Neural crest cell (in vitro differentiated cells): ENCODE results near the gene CRACDL. TPM values are rescaled to one million over a fixed set of nuclear protein-coding genes. Genes with fewer than 3 reads are reported as not detected.
A peak's percentile ranks its signal among the peaks of the same experiment; 100 is the strongest.

Experiments used
- DNase-seq: peaks from one replicate; pipeline ENCODE4 v3.0.0; 2021; ENCODE audit warnings: low read depth, mixed read lengths, low spot score
- H3K27ac Mint-ChIP-seq: one replicate; pipeline ENCODE4 v1.8.0; 2021; ENCODE audit warnings: mild to moderate bottlenecking, mixed read lengths; ENCODE audit not compliant: unreplicated experiment
- H3K27me3 Mint-ChIP-seq: 2 replicates; pipeline ENCODE4 v1.8.0; 2021; ENCODE audit warnings: low read depth, mild to moderate bottlenecking, mixed read lengths
- H3K36me3 Mint-ChIP-seq: 2 replicates; pipeline ENCODE4 v1.8.0; 2021; ENCODE audit warnings: low read depth, mild to moderate bottlenecking, mixed read lengths
- H3K4me1 Mint-ChIP-seq: 2 replicates; pipeline ENCODE4 v1.8.0; 2021; ENCODE audit warnings: mixed read lengths
- H3K4me3 Mint-ChIP-seq: one replicate; pipeline ENCODE4 v1.8.0; 2021; ENCODE audit warnings: mild to moderate bottlenecking, mixed read lengths
- H3K9me3 Mint-ChIP-seq: 2 replicates; pipeline ENCODE4 v1.8.0; 2021; ENCODE audit warnings: mixed read lengths
- total RNA-seq: library from RNA; stranded (reverse); gene quantifications from 2 replicates; pipeline ENCODE4 v1.2.1, GENCODE V29; 2021
- TF ChIP-seq, protein P1 (sequence below): fragments of 200-600 bp; sonication (generic); conservative IDR thresholded peaks from 2 replicates; pipeline ENCODE4 v1.5.0; 2021; ENCODE audit warnings: antibody characterized with exemption, mild to moderate bottlenecking

CRACDL gene
- total RNA-seq, 1 donor from 2014 or later = 0.37 TPM

DNA sequence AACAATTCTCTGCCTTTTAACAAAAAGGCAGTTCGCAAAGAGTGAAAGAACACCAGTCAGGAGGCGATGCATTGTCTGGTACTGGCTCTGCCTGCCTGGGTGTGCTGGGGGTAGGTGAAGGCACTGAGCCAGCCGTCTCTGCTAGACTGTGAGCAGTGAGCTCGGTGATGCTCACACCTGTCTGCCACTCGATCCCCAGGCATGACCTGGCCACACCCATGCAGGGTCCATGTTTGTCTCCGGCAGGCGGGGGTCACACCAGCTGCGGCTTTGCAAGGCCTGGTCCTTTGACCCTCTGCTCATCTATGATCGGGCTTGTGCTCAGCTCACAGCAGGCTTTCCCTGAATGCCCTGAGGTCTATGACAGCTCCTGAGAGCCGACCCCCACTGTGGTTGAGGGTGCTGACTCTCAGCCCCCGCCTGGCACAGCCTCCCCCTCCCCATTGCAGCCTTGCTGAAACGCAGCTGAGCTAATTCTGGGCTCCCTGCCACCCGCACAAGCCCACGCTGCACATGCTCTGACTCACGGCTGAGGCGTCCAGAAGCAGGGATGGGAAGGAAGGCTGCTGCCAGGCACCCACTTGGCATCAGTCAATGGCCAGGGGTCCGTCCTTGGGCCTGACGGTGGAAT lies 23.7 kb downstream of the CRACDL start:
- Mint-ChIP-seq H3K27me3 (no peaks in the 10 kb centered on the region), H3K9me3 (no peaks in the 10 kb centered on the region), H3K27ac (no peak overlapping the region), H3K4me1 (peaks cover 17% of the 10 kb centered on the region), H3K4me3 (no peak overlapping the region), H3K36me3 (no peaks in the 10 kb centered on the region)
- DNase-seq = no peak
- TF ChIP-seq, protein P1, sequence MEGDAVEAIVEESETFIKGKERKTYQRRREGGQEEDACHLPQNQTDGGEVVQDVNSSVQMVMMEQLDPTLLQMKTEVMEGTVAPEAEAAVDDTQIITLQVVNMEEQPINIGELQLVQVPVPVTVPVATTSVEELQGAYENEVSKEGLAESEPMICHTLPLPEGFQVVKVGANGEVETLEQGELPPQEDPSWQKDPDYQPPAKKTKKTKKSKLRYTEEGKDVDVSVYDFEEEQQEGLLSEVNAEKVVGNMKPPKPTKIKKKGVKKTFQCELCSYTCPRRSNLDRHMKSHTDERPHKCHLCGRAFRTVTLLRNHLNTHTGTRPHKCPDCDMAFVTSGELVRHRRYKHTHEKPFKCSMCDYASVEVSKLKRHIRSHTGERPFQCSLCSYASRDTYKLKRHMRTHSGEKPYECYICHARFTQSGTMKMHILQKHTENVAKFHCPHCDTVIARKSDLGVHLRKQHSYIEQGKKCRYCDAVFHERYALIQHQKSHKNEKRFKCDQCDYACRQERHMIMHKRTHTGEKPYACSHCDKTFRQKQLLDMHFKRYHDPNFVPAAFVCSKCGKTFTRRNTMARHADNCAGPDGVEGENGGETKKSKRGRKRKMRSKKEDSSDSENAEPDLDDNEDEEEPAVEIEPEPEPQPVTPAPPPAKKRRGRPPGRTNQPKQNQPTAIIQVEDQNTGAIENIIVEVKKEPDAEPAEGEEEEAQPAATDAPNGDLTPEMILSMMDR = no peak

DNA sequence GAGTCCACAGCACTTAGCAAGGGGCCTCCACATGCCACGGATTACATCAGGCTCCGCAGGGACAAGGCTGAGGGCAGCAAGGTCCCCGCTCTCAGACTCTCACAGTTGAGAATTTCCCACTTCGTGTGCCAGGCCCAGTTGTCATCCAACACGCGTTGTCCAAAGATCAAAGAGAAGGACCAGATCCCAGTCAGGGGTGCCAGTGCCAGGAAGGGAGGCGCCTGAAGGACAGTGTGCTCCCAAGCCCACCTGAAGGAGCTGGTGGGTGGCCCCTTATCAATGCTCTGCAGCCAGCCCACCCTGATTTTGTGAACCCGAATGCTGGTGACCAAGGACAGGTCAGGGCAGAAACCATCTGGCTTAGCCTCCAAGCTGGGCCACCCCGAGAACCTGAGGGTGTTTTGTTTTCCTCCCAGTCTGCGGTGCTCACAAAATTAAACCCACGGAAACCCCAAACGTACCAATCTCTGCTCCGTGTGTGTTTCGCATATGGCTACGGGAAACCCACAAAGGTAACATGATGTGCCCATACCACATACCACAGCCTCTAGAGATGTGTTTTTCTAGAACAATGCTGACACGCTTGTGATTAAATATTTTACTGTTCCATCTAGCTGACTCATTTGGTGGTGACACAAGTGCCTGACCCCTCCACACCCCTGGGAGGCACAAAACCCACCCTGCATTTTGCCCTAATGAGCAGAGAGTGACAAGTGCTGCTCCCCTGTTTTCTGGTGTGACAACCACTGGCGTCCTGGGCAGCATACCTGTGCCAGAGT lies 24.5 kb downstream of the CRACDL start:
- TF ChIP-seq, protein P1 = no peak
- no peak for DNase-seq
- Mint-ChIP-seq H3K9me3 (no peaks in the 10 kb centered on the region), H3K4me1 (peaks cover 17% of the 10 kb centered on the region), H3K27ac (no peak overlapping the region), H3K27me3 (no peaks in the 10 kb centered on the region), H3K4me3 (no peak overlapping the region), H3K36me3 (no peaks in the 10 kb centered on the region)

DNA sequence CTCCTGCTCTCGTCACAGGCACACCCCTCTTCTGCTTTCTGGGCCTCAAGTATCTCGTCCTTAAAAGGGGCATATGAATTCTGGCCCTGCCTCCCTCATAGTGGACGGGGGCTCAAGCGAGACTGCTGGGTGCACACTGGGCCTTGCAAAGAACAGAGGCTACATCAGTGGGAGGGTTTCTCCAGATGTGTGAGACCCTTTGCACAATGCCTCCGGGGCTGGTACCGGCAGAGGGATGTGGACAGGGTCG lies 25.0 kb downstream of the CRACDL start:
- TF ChIP-seq, protein P1 = no peak
- Mint-ChIP-seq H3K9me3 (no peaks in the 10 kb centered on the region), H3K4me1 (peaks cover 17% of the 10 kb centered on the region), H3K4me3 (no peak overlapping the region), H3K36me3 (no peaks in the 10 kb centered on the region), H3K27me3 (no peaks in the 10 kb centered on the region), H3K27ac (no peak overlapping the region)
- no peak for DNase-seq

DNA sequence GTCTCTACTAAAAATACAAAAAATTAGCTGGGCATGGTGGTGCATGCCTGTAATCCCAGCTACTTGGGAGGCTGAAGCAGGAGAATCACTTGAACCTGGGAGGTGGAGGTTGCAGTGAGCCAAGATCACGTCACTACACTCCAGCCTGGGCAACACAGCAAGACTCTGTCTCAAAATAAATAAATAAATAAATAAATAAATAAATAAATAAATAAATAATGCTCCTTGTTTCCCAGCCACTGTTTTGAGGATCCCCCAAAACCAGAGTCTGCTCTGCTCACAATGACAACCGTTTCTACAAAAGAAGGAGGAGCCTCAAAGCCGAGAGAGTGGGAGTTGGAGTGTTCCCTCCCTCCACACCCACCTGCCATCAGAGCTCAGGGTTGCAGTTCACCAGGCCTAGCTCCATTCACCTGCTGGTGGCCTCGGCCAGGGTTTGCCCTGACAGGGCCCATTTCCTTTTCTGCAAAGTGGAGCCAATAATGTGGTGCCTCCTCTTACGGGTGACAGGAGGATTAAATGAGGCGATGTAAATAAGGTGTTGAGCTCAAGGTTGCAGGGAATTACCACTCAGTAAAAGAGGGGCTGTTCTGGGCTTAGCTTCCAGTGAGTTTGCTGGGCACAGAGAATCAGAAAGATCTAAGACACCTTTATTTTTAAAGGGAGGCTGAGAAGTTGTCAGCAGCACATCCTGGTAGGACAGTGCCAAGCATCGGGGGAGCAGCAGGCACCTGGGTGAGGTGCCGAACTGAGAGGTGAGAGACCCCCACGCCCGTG lies 25.5 kb downstream of the CRACDL start:
- H3K27ac Mint-ChIP-seq = no peak overlapping the region
- H3K9me3 Mint-ChIP-seq = no peaks in the 10 kb centered on the region
- H3K36me3 Mint-ChIP-seq = no peaks in the 10 kb centered on the region
- H3K27me3 Mint-ChIP-seq = no peaks in the 10 kb centered on the region
- H3K4me1 Mint-ChIP-seq = peaks cover 17% of the 10 kb centered on the region
- no peak for DNase-seq
- H3K4me3 Mint-ChIP-seq = no peak overlapping the region
- TF ChIP-seq, protein P1 = no peak

GRCh38 chr2:98909317-98910211 lies 26.5 kb downstream of the CRACDL start:
- H3K27ac Mint-ChIP-seq = peak overlapping the region; percentile 76
- H3K36me3 Mint-ChIP-seq = no peaks in the 10 kb centered on the region
- H3K4me3 Mint-ChIP-seq = no peak overlapping the region
- no peaks in the 10 kb centered on the region for H3K9me3 Mint-ChIP-seq
- H3K27me3 Mint-ChIP-seq = no peaks in the 10 kb centered on the region
- H3K4me1 Mint-ChIP-seq = peaks cover 17% of the 10 kb centered on the region
- TF ChIP-seq, protein P1 = no peak
- peak; percentile 22 for DNase-seq
